GM18909 (cell line): Measurements from ENCODE around the gene GPC1.

ENCODE experiments used
- ATAC-seq: cut with Tn5 transposase; IDR thresholded peaks from one replicate; pipeline ENCODE4 v1.9.1; 2021; ENCODE audit warnings: mild to moderate bottlenecking; ENCODE audit not compliant: unreplicated experiment, poor library complexity

The GPC1 gene

DNA sequence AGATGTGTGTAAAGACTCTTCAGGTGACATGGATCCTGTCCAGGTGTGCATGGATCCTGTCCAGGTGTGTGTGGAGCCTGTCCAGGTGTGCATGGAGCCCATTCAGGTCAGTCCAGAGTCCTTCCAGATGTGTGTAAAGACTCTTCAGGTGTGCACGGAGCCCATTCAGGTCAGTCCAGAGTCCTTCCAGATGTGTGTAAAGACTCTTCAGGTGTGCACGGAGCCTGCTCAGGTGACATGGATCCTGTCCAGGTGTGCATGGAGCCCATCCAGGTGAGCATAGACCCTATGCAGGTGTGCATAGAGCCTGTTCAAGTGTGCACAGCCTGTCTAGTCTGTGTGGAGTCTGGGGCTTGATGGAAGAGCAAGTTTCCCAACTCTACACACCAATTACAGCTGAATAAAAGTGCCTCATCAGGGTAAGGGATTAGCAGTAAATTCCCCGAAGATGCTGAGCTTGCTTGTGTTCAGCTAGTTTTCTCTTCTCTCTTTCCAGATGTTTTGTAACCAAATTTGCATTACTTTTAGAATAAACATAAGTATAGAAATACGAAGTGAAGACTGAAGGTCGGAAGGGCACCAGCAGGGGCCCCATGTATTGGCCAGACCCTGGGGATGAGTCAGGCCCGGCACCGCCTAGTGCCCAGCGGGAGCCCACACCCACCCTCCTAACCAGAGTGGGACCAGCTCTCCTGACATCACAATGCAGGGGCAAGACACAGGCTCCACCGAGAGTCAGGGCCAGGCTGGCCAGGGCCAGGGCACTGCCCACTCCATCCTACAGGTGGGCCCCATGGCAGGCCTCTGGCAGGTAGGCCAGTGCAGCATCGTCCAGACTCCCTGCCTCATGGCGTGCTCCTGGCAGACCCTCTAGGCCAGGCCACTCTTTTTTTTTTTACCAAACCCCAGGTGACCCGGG is 38.6 kb upstream of the GPC1 start:
- no peak for ATAC-seq

DNA sequence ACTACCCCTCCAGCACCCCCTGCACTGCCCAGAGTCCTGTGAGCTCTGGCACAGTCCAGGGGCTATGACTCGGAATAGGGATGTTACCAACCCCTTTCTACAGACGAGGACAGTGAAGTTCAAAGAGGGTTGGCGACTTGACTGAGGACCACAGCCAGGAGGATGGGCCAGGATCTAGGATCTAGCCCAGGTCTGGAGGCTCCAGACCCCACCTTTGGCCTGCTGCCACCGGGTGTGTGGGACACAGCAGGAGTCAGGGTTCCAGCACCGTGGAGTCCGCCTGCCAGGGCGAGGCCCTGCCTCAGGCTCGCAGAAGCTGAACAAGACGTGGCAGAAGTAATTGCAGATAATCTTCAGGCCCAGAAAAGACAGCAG is 37.9 kb upstream of the GPC1 start:
- no peak for ATAC-seq

DNA sequence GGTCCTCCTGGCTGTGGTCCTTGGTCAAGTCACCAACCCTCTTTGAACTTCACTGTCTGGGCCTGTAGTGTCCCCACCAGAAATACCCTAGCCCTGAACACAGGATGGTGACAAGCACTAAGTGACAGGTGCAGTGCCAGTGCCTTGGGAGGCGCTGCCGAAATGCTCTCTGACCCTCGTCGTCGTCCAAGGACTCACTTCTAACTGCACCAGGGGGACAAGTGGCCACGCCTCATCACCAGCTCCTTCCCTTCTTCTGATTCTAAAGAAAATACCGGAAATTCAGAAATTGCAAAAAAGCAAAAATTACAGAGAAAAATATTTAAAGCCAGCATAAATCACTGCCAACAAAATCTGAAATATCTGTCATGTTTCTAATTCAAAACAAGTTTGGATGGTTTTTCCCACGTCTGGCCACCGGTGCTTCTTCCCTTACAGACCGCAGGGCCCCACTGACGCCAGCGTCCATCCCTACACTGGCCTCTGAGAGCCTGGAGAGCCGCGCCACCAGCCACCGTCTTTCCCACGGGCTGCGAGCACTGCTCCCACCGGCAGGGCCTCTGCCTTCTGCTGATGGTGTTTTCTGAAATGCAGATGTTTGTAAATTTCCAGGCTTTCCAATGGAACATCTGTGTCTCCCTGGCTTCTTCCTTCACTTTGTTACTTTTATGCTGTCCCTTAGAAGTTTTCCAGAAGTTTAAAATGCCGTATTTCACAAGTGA is 37.4 kb upstream of the GPC1 start:
- no peak for ATAC-seq

DNA sequence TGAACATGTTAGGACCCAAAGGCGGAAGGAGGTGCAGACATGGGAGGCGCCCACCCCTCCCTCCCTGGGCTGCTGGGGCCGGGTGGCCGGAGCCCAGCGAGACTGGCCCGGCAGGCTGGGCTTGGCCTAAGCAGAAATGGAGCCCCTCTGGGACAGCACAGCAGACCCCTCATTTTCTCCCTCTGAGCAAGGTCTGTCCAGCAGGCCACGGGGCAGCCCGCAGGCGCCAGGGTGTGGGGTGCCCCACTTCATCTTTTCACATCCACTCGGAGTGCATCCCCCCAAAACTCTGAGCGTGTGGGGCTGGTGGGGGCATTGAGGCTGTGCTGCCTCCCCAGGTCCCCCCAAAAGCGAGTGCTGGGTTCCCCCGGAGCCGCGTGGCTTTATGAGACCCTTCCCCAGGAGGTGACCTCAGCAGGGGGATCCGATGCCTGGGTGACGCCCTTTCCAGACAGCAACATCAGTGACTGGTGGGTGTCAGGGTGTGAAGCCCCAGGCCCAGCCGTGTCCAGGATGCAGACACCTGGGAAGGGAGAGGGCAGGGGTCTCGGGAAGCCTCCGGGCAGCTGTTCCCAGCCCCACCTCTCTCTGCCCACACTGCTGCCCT is 36.7 kb upstream of the GPC1 start:
- no peak for ATAC-seq

DNA sequence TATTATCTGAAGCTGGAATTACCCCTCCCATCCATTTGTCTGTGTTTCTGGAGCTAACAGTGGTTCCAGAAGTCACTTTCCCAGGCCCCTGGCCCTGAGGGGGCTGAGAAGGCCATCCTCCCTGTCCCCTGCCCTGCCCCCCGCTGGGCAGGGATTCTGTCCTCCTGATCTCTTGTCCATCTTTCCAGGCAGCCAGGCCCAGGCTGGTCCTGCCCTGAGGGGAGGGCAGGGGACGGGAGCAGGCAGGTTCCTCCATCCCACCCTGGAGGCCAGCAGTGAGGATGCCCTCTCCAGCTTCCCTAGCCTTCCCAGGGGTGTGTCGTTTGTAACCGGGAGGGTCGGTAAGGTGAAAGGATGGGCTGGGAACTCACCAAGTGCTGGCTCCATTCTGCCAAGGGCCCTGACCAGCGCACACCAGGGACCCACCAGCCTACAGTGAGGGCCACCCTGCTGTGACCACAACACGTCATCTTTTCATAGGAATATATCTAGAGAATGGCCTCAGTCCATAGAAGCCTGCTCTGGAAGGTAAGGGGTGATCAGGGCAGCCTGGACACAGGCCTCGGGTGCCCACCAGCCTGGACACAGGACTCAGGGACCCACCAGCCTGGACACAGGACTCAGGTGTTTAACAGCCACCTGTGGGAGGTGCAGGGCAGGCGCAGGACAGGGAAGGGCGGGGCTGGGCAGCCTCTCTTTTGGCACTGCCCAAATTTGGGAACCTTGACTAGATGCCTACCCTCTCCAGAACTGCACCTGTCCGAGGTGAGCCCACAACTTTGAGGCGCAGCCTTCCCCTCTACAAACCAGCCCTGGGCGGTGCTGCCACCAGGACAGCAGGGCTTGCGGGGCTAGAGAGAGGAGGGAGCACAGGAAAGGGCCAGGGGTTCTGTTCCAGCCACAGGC is 35.8 kb upstream of the GPC1 start:
- no peak for ATAC-seq

DNA sequence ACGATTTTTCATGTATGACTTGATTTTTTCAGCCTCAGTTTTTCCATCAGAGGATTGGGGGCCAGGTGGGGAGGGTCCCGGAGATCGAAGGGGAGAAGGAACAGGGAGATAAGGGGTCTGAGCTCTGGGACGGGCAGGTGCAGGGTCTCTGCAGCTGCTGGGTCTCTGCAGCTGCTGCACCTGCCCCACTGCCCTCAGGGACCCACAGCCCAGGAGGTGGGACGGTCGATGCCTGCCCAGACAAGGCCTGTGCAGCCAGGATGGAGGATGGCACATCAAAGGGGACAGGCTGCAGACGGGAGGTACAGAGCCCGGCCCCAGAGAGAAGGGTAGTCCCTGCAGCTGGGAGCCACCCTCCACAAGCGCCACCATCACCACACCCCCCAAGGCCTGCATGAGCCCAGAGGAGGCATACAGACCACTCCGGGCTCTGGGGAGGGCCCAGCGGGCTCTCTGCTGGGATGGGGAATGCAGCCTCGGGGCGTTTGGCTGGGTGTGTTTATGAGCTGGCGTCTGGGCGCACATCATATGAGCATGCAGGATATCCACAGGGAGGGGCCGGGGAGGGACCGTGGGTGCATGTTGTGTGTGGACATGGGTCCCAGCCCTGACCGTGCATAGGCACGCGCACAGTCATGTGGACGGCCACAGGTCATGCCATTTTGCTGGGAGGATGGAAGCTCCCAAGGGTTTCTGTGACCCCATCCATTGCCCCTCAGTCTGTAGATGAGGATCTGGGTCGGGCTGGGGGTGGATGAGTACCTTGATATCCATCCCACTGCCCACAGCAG is 34.9 kb upstream of the GPC1 start:
- ATAC-seq: no peak

DNA sequence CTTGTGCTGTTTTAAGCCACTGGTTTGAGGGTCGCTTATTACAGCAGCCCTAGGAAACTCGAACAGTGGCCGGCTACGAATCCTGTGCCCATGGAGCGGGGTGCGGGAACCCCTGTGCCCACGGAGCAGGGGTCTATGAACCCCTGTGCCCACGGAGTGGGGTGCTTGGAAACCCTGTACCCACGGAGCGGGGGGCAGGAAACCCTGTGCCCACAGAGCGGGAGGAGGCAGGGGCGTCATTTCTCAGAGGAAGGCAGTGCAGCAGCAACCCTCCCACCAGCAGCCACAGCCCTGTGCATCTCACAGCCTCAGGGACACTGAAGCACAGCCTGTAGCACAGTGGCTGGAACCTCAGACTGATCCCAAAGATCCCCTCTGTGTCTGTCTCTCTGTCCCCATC is 34.2 kb upstream of the GPC1 start:
- ATAC-seq: no peak

DNA sequence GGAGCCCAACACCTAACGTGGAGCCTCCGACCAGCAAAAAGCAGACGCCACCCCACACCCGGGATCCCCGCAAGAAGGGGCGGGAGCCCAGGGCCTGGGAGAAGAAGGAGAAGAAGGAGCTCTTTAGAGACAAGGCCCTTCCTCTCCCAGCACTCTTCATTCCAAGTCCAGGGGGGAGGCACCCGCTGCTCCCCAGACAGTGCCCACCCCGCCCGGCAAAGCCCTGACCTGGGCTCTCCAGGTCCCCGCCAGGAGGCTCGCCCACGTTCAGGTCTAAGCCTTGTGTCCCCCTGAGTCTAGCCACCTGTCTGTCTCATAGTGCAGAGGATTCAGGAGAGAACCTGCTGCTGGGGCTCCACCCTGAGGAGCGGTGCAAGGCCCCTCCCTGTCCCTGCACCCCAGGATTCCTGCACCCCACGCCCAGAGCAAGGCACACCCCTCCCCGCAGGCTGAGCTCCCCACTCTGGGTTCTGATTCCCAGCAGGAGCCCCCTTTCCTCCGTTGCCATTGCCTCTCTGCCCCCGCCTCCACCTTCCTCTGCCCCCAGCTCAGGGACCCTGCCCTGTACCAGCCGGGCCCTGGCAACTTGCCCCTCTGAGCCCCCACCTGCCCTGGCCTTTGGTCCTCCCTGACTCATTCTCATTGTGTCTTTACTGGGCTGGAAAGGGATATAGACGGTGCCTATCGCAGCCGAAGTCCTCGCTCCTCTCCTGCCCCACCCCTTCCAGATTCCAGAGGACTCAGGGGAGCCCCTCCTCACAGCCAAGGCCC is 33.5 kb upstream of the GPC1 start:
- no peak for ATAC-seq

DNA sequence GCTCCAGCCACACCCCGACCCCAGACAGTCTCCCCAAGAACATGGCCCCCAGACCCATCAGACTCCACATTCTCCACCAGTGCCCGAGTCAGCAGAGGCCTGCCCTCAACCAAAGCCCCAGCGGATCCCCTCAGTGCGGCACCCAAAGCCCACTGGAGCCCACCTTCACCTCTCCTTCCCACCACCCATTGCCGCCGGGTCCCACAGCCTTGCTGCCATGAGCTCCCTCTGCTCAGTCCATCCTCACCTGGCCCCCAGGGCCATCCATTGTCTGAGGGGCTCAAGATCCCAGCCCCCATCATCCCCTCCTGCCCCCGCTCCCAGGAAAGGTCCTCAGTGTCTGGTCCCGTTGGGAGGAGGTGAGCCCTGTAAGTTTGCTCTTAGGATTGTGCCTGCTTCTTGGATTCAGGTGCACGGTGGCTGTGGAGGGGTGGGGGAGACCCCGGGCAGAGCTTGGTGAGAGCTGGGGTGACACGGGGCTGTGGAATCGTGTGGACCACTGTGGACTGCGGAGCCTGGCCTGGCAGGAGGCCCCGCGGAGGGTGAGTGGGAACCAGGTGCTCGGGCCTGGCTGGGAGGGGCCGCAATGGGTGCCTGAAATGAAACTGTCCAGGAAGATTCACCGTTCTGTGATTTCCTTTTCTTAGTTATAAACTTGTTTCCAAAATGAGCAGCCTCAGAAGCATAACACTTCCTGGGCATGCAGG is 32.7 kb upstream of the GPC1 start:
- ATAC-seq: no peak

DNA sequence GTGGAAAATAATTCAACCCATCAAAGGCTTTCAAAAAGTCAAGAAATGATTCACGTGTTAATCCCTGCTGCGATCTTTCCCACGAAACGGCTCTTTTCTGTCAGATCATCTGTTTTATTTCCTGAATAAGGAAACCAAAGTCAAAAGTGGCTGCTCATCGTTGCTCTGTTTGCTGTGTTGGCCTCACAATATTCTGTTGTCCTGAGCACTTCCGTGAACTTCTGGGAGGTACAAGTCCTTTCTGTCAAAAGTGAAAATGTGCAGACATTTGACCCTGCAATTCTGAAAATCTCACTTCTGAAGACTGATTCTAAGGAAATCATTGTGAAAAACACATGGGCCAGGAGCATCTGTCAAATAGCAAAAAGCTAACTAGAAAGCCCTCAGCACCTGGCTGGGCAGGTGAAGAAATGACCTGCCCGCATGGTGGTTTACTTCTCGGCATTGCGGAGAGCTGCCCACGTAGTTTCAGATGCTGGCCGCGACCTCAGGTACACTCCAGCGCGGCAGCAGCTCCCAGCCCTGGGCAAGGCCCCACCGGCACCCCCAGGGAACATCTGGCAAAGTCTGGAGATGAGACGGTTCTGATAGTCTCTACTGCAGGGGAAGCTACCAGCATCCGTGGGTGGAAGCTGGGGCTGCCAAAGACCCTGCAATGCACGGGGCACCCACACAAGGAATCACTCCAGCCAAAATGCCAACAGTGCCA is 31.9 kb upstream of the GPC1 start:
- no peak for ATAC-seq

DNA sequence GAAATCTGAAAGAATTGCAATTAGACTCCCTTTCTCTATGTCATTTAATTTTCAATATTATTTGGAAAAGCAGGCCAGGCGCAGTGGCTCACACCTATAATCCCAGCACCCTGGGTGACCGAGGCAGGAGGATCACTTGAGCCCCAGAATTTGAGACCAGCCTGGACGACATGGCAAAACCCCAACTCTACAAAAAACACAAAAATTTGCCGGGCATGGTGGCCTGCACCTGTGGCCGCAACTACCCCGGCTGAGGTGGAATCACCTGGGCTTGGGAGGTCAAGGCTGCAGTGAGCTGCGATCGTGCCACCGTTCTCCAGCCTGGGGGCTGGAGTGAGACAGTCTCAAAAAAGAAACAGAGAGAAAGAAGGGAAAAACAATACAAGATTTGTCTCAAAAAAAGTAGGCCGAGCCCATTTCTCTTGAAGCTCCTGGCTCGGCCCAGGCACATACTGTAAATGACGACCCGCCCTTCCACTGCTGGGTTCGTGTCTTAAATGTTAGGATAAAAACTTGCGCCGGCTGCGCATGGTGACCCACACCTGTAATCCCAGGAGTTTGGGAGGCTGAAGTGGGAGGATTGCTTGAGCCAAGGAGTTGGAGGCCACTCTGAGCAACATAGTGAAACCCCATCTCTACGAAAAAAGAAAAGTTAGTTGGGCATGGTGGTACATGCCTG is 31.1 kb upstream of the GPC1 start:
- ATAC-seq: no peak

DNA sequence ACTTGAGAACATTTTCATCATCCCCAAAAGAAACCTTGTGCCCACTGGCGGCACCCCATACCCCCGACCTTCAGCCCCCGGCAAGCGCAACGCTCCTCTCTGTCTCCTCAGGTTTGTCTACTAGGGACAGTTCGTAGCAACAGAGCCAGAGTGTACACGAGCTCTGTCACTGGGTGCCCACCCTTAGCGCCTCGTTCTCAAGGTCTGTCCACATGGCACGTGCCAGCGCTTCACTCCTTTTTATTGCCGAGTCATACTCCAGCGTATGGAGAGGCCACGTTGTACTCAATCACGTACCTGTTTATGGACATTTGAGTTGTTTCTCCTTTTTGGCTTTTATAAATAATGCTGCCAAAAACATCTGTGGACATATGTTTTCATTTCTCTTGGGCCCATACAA is 30.3 kb upstream of the GPC1 start:
- no peak for ATAC-seq

DNA sequence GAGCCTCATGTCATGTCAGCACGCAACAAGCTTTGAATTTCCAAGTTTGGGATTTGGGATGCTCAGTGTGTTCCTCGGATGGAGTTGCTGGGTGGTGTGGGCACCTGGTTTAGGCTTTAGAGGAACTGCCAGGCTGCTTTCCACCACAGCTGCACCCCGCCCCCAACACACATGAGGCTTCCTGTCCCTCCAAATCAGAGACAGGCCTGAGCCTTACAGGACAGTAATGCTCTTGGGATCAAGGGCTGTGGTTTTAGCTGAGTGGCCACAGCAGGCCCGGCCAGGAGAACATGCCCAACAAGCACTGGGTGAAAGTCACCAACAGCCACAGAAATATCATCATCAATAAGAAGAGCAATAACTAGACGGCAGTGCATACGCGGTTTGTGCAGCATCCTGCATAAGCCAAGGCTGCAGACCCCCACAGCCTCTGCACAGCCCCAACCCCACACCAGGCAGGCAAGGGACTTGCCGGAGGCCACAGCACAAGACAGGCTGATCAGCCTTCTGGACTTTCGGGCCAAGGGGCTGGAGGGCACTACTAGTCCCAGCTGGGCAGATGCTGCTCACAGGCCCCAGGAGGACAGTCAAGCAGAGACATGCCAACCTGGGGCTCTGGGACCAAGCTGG is 29.7 kb upstream of the GPC1 start:
- no peak for ATAC-seq

DNA sequence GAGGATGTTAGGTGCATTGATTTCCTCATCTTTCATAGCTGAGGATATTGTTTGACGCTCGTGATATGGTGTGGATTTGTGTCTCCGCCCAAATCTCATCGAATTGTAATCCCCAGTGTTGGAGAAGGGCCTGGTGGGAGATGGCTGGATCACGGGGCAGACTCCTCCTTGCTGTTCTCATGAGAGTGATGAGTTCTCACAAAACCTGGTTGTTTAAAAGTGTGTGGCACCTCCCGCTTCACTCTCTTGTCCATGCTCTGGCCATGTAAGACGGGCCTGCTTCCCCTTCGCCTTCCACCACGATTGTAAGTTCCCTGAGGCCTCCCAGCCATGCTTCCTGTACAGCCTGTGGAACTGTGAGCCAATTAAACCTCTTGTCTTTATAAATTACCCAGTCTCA is 28.4 kb upstream of the GPC1 start:
- ATAC-seq: no peak

DNA sequence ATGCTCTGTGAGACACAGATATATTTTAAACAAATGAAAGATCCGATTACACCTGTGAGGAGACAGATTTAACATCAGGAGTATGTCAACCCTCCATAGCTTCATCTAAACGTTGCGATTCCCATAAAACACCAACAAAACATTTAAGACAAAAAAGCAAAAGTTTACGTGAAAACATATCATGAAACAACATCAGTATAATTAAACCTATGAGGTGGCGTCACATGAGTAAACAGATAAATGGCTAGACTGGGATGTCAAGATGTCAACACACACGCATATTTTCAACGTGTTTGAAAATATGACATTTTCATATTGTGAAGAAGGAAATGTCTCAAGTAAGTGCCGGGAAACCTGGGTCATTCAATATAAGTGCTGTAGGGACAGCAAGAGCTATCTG is 25.5 kb upstream of the GPC1 start:
- ATAC-seq: no peak

DNA sequence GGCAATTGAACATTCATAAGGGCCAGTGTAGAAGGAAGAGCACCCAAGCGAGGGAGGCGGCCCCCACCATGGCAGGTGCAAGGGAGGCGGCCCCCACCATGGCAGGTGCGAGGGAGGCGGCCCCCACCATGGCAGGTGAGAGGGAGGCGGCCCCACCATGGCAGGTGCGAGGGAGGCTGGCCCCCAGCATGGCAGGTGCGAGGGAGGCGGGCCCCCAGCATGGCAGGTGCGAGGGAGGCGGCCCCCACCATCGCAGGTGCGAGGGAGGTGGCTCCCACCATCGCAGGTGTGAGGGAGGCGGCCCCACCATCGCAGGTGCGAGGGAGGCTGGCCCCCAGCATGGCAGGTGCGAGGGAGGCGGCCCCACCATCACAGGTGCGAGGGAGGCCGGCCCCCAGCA is 24.7 kb upstream of the GPC1 start:
- no peak for ATAC-seq
